ENCODE results near the gene DNAI4. TPM values are rescaled to one million over a fixed set of nuclear protein-coding genes. Genes with fewer than 3 reads are reported as not detected.

The DNAI4 gene
- total and polyA plus RNA-seq, 9 of the 15 experiments (the other 6 are each of a cell fraction or from before 2014, with no cell fraction given), result 0.57 to 4.8 (median 2.6) TPM; not detected in 1

- no peak for TF ChIP-seq THRAP3 (IDR thresholded peaks at IDR 0.05; ENCODE audit: borderline replicate concordance)
- TF ChIP-seq FOXK1 (CRISPR knock-in tag; IDR thresholded peaks at IDR 0.05; ENCODE audit: borderline replicate concordance), result no peak
- TF ChIP-seq HMBOX1 (IDR thresholded peaks at IDR 0.05), result no peak
- TF ChIP-seq NFATC3 (IDR thresholded peaks at IDR 0.05), result no peak
- no peak for TF ChIP-seq HOXB6 (CRISPR knock-in tag; IDR thresholded peaks at IDR 0.05; ENCODE audit: borderline replicate concordance)
- TF ChIP-seq ID3 (CRISPR knock-in tag; IDR thresholded peaks at IDR 0.05), result no peak
- TF ChIP-seq ID3 (tag; IDR thresholded peaks at IDR 0.05), result peak; percentile 81
- TF ChIP-seq MEIS2 (IDR thresholded peaks at IDR 0.05; ENCODE audit: partially characterized antibody), result peak; percentile 36
- peak; percentile 1; the same call in 1 of the 2 replicates for TF ChIP-seq TEAD4 (IDR thresholded peaks at IDR 0.05; ENCODE audit: low read length)
- no peak for TF ChIP-seq TEAD4 (CRISPR knock-in tag; IDR thresholded peaks at IDR 0.05; ENCODE audit: borderline replicate concordance)
- TF ChIP-seq TGIF2 (CRISPR knock-in tag; IDR thresholded peaks at IDR 0.05), result no peak
- peak; percentile 75; the same call in 1 of the 2 replicates for TF ChIP-seq THAP12 (CRISPR knock-in tag; IDR thresholded peaks at IDR 0.05)
- no peak for TF ChIP-seq ATF6 (CRISPR knock-in tag; IDR thresholded peaks at IDR 0.05)
- no peak for TF ChIP-seq ARID3B (CRISPR knock-in tag; IDR thresholded peaks at IDR 0.05; ENCODE audit: borderline replicate concordance)
- peak; percentile 69; the same call in 1 of the 2 replicates for TF ChIP-seq HDAC8 (tag; IDR thresholded peaks at IDR 0.05)
- peak; percentile 11 to 61; a peak in 1 of 4 replicates for TF ChIP-seq SRF (CRISPR knock-in tag; IDR thresholded peaks at IDR 0.05)
- TF ChIP-seq ZC3H8 (IDR thresholded peaks at IDR 0.05), result no peak
- peak; percentile 77 for TF ChIP-seq NR2C1 (IDR thresholded peaks at IDR 0.05)
- peak; percentile 88 for TF ChIP-seq NR2C1 (tag; IDR thresholded peaks at IDR 0.05)
- peak; percentile 3; the same call in 1 of the 2 replicates for TF ChIP-seq STAT5A (IDR thresholded peaks at IDR 0.05; ENCODE audit: borderline replicate concordance, low read length)
- TF ChIP-seq ZNF77 (CRISPR knock-in tag; IDR thresholded peaks at IDR 0.05), result no peak
- no peak for TF ChIP-seq EHMT2 (IDR thresholded peaks at IDR 0.05)
Observed at GRCh38 chr1:66929999-66930822, 5.6 kb upstream of the DNAI4 start (continued).
